ENCODE data around the gene ANTKMT. TPM values are rescaled to one million over a fixed set of nuclear protein-coding genes. Genes with fewer than 3 reads are reported as not detected.

The ANTKMT gene
- total and polyA plus RNA-seq, 4 donors = 14.0 to 29.7 (median 19.7) TPM

- TF ChIP-seq HNF4G (IDR thresholded peaks at IDR 0.05) = no peak
- TF ChIP-seq MAX (IDR thresholded peaks at IDR 0.05) = no peak
- TF ChIP-seq FOXA2 (IDR thresholded peaks at IDR 0.05) = no peak
- TF ChIP-seq FOXA1 (IDR thresholded peaks at IDR 0.05) = no peak
- TF ChIP-seq, protein P1, sequence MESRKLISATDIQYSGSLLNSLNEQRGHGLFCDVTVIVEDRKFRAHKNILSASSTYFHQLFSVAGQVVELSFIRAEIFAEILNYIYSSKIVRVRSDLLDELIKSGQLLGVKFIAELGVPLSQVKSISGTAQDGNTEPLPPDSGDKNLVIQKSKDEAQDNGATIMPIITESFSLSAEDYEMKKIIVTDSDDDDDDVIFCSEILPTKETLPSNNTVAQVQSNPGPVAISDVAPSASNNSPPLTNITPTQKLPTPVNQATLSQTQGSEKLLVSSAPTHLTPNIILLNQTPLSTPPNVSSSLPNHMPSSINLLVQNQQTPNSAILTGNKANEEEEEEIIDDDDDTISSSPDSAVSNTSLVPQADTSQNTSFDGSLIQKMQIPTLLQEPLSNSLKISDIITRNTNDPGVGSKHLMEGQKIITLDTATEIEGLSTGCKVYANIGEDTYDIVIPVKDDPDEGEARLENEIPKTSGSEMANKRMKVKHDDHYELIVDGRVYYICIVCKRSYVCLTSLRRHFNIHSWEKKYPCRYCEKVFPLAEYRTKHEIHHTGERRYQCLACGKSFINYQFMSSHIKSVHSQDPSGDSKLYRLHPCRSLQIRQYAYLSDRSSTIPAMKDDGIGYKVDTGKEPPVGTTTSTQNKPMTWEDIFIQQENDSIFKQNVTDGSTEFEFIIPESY (IDR thresholded peaks at IDR 0.05) = no peak
- TF ChIP-seq GABPA (IDR thresholded peaks at IDR 0.05 in 1 of 2, conservative IDR thresholded peaks at IDR 0.05 in 1 of 2) = no peak
- TF ChIP-seq, protein P2, sequence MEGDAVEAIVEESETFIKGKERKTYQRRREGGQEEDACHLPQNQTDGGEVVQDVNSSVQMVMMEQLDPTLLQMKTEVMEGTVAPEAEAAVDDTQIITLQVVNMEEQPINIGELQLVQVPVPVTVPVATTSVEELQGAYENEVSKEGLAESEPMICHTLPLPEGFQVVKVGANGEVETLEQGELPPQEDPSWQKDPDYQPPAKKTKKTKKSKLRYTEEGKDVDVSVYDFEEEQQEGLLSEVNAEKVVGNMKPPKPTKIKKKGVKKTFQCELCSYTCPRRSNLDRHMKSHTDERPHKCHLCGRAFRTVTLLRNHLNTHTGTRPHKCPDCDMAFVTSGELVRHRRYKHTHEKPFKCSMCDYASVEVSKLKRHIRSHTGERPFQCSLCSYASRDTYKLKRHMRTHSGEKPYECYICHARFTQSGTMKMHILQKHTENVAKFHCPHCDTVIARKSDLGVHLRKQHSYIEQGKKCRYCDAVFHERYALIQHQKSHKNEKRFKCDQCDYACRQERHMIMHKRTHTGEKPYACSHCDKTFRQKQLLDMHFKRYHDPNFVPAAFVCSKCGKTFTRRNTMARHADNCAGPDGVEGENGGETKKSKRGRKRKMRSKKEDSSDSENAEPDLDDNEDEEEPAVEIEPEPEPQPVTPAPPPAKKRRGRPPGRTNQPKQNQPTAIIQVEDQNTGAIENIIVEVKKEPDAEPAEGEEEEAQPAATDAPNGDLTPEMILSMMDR (IDR thresholded peaks at IDR 0.05; ENCODE audit: low read depth, low read length, missing input control) = no peak
- TF ChIP-seq RAD21 (IDR thresholded peaks at IDR 0.05) = no peak
- TF ChIP-seq, protein P3, sequence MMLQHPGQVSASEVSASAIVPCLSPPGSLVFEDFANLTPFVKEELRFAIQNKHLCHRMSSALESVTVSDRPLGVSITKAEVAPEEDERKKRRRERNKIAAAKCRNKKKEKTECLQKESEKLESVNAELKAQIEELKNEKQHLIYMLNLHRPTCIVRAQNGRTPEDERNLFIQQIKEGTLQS (IDR thresholded peaks at IDR 0.05) = no peak
- TF ChIP-seq EGR1 (IDR thresholded peaks at IDR 0.05; ENCODE audit: low read depth in 2 of 2) = no peak
- TF ChIP-seq, protein P4, sequence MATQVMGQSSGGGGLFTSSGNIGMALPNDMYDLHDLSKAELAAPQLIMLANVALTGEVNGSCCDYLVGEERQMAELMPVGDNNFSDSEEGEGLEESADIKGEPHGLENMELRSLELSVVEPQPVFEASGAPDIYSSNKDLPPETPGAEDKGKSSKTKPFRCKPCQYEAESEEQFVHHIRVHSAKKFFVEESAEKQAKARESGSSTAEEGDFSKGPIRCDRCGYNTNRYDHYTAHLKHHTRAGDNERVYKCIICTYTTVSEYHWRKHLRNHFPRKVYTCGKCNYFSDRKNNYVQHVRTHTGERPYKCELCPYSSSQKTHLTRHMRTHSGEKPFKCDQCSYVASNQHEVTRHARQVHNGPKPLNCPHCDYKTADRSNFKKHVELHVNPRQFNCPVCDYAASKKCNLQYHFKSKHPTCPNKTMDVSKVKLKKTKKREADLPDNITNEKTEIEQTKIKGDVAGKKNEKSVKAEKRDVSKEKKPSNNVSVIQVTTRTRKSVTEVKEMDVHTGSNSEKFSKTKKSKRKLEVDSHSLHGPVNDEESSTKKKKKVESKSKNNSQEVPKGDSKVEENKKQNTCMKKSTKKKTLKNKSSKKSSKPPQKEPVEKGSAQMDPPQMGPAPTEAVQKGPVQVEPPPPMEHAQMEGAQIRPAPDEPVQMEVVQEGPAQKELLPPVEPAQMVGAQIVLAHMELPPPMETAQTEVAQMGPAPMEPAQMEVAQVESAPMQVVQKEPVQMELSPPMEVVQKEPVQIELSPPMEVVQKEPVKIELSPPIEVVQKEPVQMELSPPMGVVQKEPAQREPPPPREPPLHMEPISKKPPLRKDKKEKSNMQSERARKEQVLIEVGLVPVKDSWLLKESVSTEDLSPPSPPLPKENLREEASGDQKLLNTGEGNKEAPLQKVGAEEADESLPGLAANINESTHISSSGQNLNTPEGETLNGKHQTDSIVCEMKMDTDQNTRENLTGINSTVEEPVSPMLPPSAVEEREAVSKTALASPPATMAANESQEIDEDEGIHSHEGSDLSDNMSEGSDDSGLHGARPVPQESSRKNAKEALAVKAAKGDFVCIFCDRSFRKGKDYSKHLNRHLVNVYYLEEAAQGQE (IDR thresholded peaks at IDR 0.05) = no peak
- TF ChIP-seq RXRA (IDR thresholded peaks at IDR 0.05) = no peak
- no peak for TF ChIP-seq TAF1 (conservative IDR thresholded peaks at IDR 0.05)
- TF ChIP-seq NR2F2 (IDR thresholded peaks at IDR 0.05) = no peak
- no peak for TF ChIP-seq HNF4A (conservative IDR thresholded peaks at IDR 0.05)
- no peak for TF ChIP-seq SP1 (IDR thresholded peaks at IDR 0.05)
- no peak for TF ChIP-seq YY1 (IDR thresholded peaks at IDR 0.05)
- no peak for TF ChIP-seq JUND (IDR thresholded peaks at IDR 0.05)
- WGBS = 98% methylated on average over 19 of the region's 19 CpGs
- H3K9ac ChIP-seq (ENCODE audit: low read depth in 1 of 2, low read length in 2 of 2) = no peak overlapping the region
- no peak overlapping the region for H3K27ac ChIP-seq (ENCODE audit: low read depth in 1 of 2, low read length in 2 of 2)
- no peak overlapping the region for H3K4me3 ChIP-seq (ENCODE audit: low read depth in 1 of 3, low read length in 3 of 3)
- H3K4me1 ChIP-seq (ENCODE audit: control insufficient read depth in 4 of 4, insufficient read depth in 4 of 4, low read length in 3 of 4) = peaks cover 25 to 44% (median 35%) of the 10 kb centered on the region in 4 donors
- H3K9me3 ChIP-seq (ENCODE audit: control insufficient read depth in 4 of 4, low read length in 3 of 4) = no peaks in the 10 kb centered on the region
- H3K27me3 ChIP-seq (ENCODE audit: control insufficient read depth in 4 of 4, insufficient read depth in 4 of 4, low read length in 3 of 4) = peaks cover 0 to 4% (median 1%) of the 10 kb centered on the region in 4 donors
- peaks cover 0 to 10% (median under 1%) of the 10 kb centered on the region in 4 donors for H3K36me3 ChIP-seq (ENCODE audit: control insufficient read depth in 4 of 4, insufficient read depth in 3 of 4, low read depth in 1 of 4, low read length in 3 of 4)
- no peak for DNase-seq (ENCODE audit: low spot score)
Measured at GRCh38 chr16:687499-687898, 33.4 kb upstream of the ANTKMT start.

All from liver (tissue), 9 donors.